GM12878 (cell line): ENCODE results near the gene NRXN3. TPM values are rescaled to one million over a fixed set of nuclear protein-coding genes. Genes with fewer than 3 reads are reported as not detected.

ENCODE experiments used
- ATAC-seq: fragments of 200-7000 bp; cut with Tn5 transposase; 3 replicates; pipeline ENCODE4 v1.9.1; 2020; ENCODE audit warnings: mild to moderate bottlenecking, moderate library complexity
- BruUV-seq: library from RNA; stranded (reverse); fragments of 400-500 nt; replicated peaks from 2 replicates; lab custom pipeline; 2021; lab: Mats Ljungman, UMichigan
- CTCF ChIA-PET: fragments of 300-600 bp; sonication (Branson Sonifier 250); formaldehyde crosslinking; extraction: SDS; loops from one replicate; lab custom pipeline; 2021; ENCODE audit warnings: inconsistent platforms; lab: Yijun Ruan, JAX
- POLR2A ChIA-PET: fragments of 350-600 bp; formaldehyde crosslinking; extraction: SDS; loops from one replicate; lab custom pipeline; 2021; ENCODE audit warnings: inconsistent platforms; lab: Charles Lee
- RAD21 ChIA-PET: fragments of 300-600 bp; sonication (Branson Sonifier 250); formaldehyde crosslinking; loops from one replicate; lab custom pipeline; 2023; ENCODE audit warnings: antibody characterized with exemption; ENCODE audit not compliant: unreplicated experiment; lab: Charles Lee
- SMC1A ChIA-PET: fragments of 300-600 bp; sonication (Branson Sonifier 250); formaldehyde crosslinking; loops from one replicate; lab custom pipeline; 2023; ENCODE audit not compliant: unreplicated experiment, uncharacterized antibody; lab: Charles Lee
- DNase-seq: peaks from one replicate; pipeline ENCODE4 v3.0.0-alpha.2; 2011; ENCODE audit warnings: low read depth, low spot score
- FAIRE-seq: peaks from 3 replicates; lab custom pipeline; 2011; peaks lifted over from hg19 to GRCh38; lab: Jason Lieb, UNC
- H2AFZ ChIP-seq: 2 replicates; pipeline ENCODE4 v1.6.0; 2011; ENCODE audit warnings: low read depth, low read length, control low read depth; ENCODE audit not compliant: control insufficient read depth
- H3K27ac ChIP-seq: 2 replicates; pipeline ENCODE4 v1.5.1; 2011; ENCODE audit warnings: control low read depth; ENCODE audit not compliant: control insufficient read depth, insufficient read depth
- H3K27me3 ChIP-seq, 2 experiments: replicated peaks in 1 of 2; 2 replicates each; pipeline versions ENCODE4 v1.6.0 to v1.6.1; 2011; ENCODE audit warnings: low read length in 1 of 2; ENCODE audit not compliant: control insufficient read depth in 2 of 2, insufficient read depth in 2 of 2
- H3K36me3 ChIP-seq, 2 experiments: 2 replicates each; pipeline ENCODE4 v1.5.1; 2011; ENCODE audit warnings: low read length in 1 of 2; ENCODE audit not compliant: control insufficient read depth in 2 of 2, insufficient read depth in 2 of 2
- H3K4me1 ChIP-seq: 2 replicates; pipeline ENCODE4 v1.6.1; 2011; ENCODE audit warnings: mild to moderate bottlenecking, low read length, moderate library complexity, mixed read lengths; ENCODE audit not compliant: control insufficient read depth, insufficient read depth
- H3K4me2 ChIP-seq: 2 replicates; pipeline ENCODE4 v1.6.0; 2011; ENCODE audit warnings: control low read depth; ENCODE audit not compliant: control insufficient read depth, insufficient read depth
- H3K4me3 ChIP-seq: fragments of 200-600 bp; sonication (generic); 2 replicates; pipeline ENCODE4 v1.5.1; 2016
- H3K79me2 ChIP-seq: 2 replicates; pipeline ENCODE4 v1.6.0; 2011; ENCODE audit warnings: low read length; ENCODE audit not compliant: control insufficient read depth, insufficient read depth
- H3K9ac ChIP-seq: 2 replicates; pipeline ENCODE4 v1.8.0; 2011; ENCODE audit warnings: low read length, control low read depth, mixed read lengths; ENCODE audit not compliant: control insufficient read depth, insufficient read depth
- H3K9me3 ChIP-seq: replicated peaks from 3 replicates; pipeline ENCODE4 v1.5.1; 2011; ENCODE audit warnings: mild to moderate bottlenecking, low read length; ENCODE audit not compliant: control insufficient read depth, insufficient read depth
- H4K20me1 ChIP-seq: 2 replicates; pipeline ENCODE4 v1.6.0; 2011; ENCODE audit not compliant: control insufficient read depth, insufficient read depth
- GATAD2B ChIP-seq: fragments of 450-650 bp; conservative IDR thresholded peaks from 2 replicates; pipeline ENCODE4 v1.6.1; 2017; ENCODE audit warnings: low read depth, mild to moderate bottlenecking, moderate library complexity
- KLF5 ChIP-seq: fragments of 450-650 bp; IDR thresholded peaks from 2 replicates; pipeline ENCODE4 v1.6.1; 2014; ENCODE audit warnings: mild to moderate bottlenecking; ENCODE audit not compliant: partially characterized antibody
- PKNOX1 ChIP-seq: fragments of 450-650 bp; IDR thresholded peaks from 2 replicates; pipeline ENCODE4 v1.6.1; 2016; ENCODE audit warnings: mild to moderate bottlenecking
- PML ChIP-seq: IDR thresholded peaks from 2 replicates; pipeline ENCODE4 v1.6.1; 2012; ENCODE audit warnings: low read length, inconsistent platforms
- POLR2AphosphoS5 ChIP-seq: IDR thresholded peaks from 2 replicates; pipeline ENCODE4 v1.6.1; 2011; ENCODE audit warnings: mild to moderate bottlenecking, low read length, inconsistent platforms
- REST ChIP-seq: IDR thresholded peaks from 2 replicates; pipeline ENCODE4 v1.6.1; 2012; ENCODE audit warnings: mild to moderate bottlenecking, low read depth, low read length
- ZZZ3 ChIP-seq: IDR thresholded peaks from 2 replicates; pipeline ENCODE4 v1.6.1; 2011; ENCODE audit warnings: low read depth; ENCODE audit not compliant: control insufficient read depth, insufficient read length
- WGBS: methylation state at CpG from one replicate; pipeline ENCODE4 v1.1.6; 2016; ENCODE audit warnings: low lambda C conversion rate; ENCODE audit not compliant: insufficient replicate concordance, insufficient coverage; ENCODE audit errors: missing lambda C conversion rate; 5-methylcytosine and 5-hydroxymethylcytosine counted together
- in situ Hi-C: fragments of 300-500 bp; cut with MboI; formaldehyde crosslinking; loops from 9 replicates; pipeline ENCODE4 v1.14.3; 2018; ENCODE audit warnings: mixed read lengths
- intact Hi-C: fragments of 100-400 bp; cut with micrococcal nuclease; formaldehyde crosslinking; loops from one replicate; pipeline ENCODE4 v1.14.2; 2022; ENCODE audit not compliant: unreplicated experiment
- polyA plus RNA-seq, 11 experiments: library from polyadenylated mRNA; depleted of rRNA in 4 of 11; unstranded in 6 of 11; stranded (reverse) in 5 of 11; fragments of >200 nt; fragmentation: Nextera tagmentation in 4 of 11; fragmentation: Illumina TruSeq in 1 of 11; extraction: Ambion mirVana in 4 of 11; extraction: Trizol in 1 of 11; gene quantifications; 1 replicate in 1 of 11; 2 replicates in 10 of 11; pipeline versions ENCODE4 v1.2.1 to v1.2.3, GENCODE V29; 2011 to 2016; ENCODE audit warnings: inconsistent platforms in 2 of 11, missing spikeins in 2 of 11, low read depth in 1 of 11
- total RNA-seq, 4 experiments: library from RNA; depleted of rRNA in 3 of 4; stranded (reverse); fragments of >200 nt in 3 of 4; fragmentation: Illumina TruSeq in 1 of 4; extraction: Trizol in 1 of 4; gene quantifications; 2 replicates each; pipeline versions ENCODE4 v1.2.1 to v1.2.3, GENCODE V29; 2013 to 2021
- TF ChIP-seq, protein P1 (sequence below): fragments of 450-650 bp; formaldehyde crosslinking; IDR thresholded peaks from 2 replicates; pipeline ENCODE4 v1.5.0; 2022; ENCODE audit warnings: mild to moderate bottlenecking, missing genetic modification characterization

Gene NRXN3
- total and polyA plus RNA-seq, 10 of the 15 experiments (the other 5 are each of a cell fraction or from before 2014, with no cell fraction given), result 0.52 to 3.3 (median 1.4) TPM

GRCh38 chr14:78446807-78447206, 276.6 kb downstream of the NRXN3 start:
- Histone ChIP-seq H3K79me2 (no peaks in the 10 kb centered on the region; the same call in 1 of the 2 replicates), H3K9me3 (no peaks in the 10 kb centered on the region), H3K4me2 (no peak overlapping the region), H3K4me3 (no peak overlapping the region), H3K27ac (no peak overlapping the region), H2AFZ (no peak overlapping the region), H4K20me1 (no peaks in the 10 kb centered on the region), H3K4me1 (peaks cover 5% of the 10 kb centered on the region), H3K27me3 (no peaks in the 10 kb centered on the region), H3K9ac (no peak overlapping the region), H3K36me3 (no peaks in the 10 kb centered on the region)
- no peak for DNase-seq
- intact Hi-C loops, result no loop called here
- no peak for TF ChIP-seq GATAD2B
- no peak for TF ChIP-seq PML
- TF ChIP-seq POLR2AphosphoS5, result no peak
- no peak for TF ChIP-seq PKNOX1
- TF ChIP-seq, protein P1, sequence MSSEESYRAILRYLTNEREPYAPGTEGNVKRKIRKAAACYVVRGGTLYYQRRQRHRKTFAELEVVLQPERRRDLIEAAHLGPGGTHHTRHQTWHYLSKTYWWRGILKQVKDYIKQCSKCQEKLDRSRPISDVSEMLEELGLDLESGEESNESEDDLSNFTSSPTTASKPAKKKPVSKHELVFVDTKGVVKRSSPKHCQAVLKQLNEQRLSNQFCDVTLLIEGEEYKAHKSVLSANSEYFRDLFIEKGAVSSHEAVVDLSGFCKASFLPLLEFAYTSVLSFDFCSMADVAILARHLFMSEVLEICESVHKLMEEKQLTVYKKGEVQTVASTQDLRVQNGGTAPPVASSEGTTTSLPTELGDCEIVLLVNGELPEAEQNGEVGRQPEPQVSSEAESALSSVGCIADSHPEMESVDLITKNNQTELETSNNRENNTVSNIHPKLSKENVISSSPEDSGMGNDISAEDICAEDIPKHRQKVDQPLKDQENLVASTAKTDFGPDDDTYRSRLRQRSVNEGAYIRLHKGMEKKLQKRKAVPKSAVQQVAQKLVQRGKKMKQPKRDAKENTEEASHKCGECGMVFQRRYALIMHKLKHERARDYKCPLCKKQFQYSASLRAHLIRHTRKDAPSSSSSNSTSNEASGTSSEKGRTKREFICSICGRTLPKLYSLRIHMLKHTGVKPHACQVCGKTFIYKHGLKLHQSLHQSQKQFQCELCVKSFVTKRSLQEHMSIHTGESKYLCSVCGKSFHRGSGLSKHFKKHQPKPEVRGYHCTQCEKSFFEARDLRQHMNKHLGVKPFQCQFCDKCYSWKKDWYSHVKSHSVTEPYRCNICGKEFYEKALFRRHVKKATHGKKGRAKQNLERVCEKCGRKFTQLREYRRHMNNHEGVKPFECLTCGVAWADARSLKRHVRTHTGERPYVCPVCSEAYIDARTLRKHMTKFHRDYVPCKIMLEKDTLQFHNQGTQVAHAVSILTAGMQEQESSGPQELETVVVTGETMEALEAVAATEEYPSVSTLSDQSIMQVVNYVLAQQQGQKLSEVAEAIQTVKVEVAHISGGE (CRISPR knock-in tag), result no peak
- no peak for TF ChIP-seq KLF5
- no peak for TF ChIP-seq ZZZ3
- peak; percentile 84 for TF ChIP-seq REST
- no peak for FAIRE-seq
- WGBS, result 35% methylated on average over 3 of the region's 3 CpGs
- CTCF ChIA-PET, result interaction anchor here (1.0 to 2.7 kb wide), 4 partner anchors 12 to 152 kb away, joined by 4 to 39 read pairs (median 9); no protein-coding TSS in a partner anchor
- in situ Hi-C loops, result loop anchor here (5.0 kb wide), 1 partner anchor 115 kb away; no protein-coding TSS in a partner anchor
- POLR2A ChIA-PET, result no interaction called here
- RAD21 ChIA-PET, result no interaction called here
- ATAC-seq, result no peak
- SMC1A ChIA-PET, result interaction anchor here (2.3 kb wide), 1 partner anchor 153 kb away, joined by 9 read pairs; no protein-coding TSS in a partner anchor
- BruUV-seq, result no TSS peak
